Osteoblast (primary cell): ENCODE data around the gene ATP2B2. TPM values are rescaled to one million over a fixed set of nuclear protein-coding genes. Genes with fewer than 3 reads are reported as not detected.
A peak's percentile ranks its signal among the peaks of the same experiment; 100 is the strongest.

ENCODE experiments used
- DNase-seq: peaks from one replicate; pipeline ENCODE4 v3.0.0; 2011; ENCODE audit warnings: low spot score, mixed read lengths; ENCODE audit not compliant: insufficient read length; ENCODE audit errors: missing footprints
- H2AFZ ChIP-seq: 2 replicates; pipeline ENCODE4 v1.6.0; 2011; ENCODE audit warnings: mild to moderate bottlenecking, low read length
- H3K27ac ChIP-seq: 2 replicates; pipeline ENCODE4 v1.5.1; 2011; ENCODE audit warnings: mild to moderate bottlenecking, low read depth, low read length, moderate library complexity
- H3K27me3 ChIP-seq: 2 replicates; pipeline ENCODE4 v1.6.0; 2012; ENCODE audit warnings: mild to moderate bottlenecking, control low read depth, inconsistent platforms, low read length, moderate library complexity; ENCODE audit not compliant: insufficient read depth
- H3K36me3 ChIP-seq: 2 replicates; pipeline ENCODE4 v1.5.1; 2011; ENCODE audit warnings: mild to moderate bottlenecking, low read length, control low read depth, moderate library complexity; ENCODE audit not compliant: insufficient read depth
- H3K4me1 ChIP-seq: 2 replicates; pipeline ENCODE4 v1.5.1; 2011; ENCODE audit warnings: mild to moderate bottlenecking, low read length, control low read depth, moderate library complexity; ENCODE audit not compliant: insufficient read depth
- H3K4me2 ChIP-seq: 2 replicates; pipeline ENCODE4 v1.6.0; 2011; ENCODE audit warnings: mild to moderate bottlenecking, low read length; ENCODE audit not compliant: insufficient read depth
- H3K4me3 ChIP-seq: fragments of 200-600 bp; sonication (generic); 3 replicates; pipeline ENCODE4 v1.5.1; 2012; ENCODE audit warnings: mild to moderate bottlenecking, low read length, inconsistent platforms; ENCODE audit not compliant: insufficient read depth
- H3K79me2 ChIP-seq: 2 replicates; pipeline ENCODE4 v1.6.0; 2012; ENCODE audit warnings: mild to moderate bottlenecking, low read length, control low read depth, inconsistent platforms; ENCODE audit not compliant: insufficient read depth
- H3K9me3 ChIP-seq: 2 replicates; pipeline ENCODE4 v1.5.1; 2011; ENCODE audit warnings: low read depth, low read length, control low read depth
- H4K20me1 ChIP-seq: 2 replicates; pipeline ENCODE4 v1.6.0; 2012; ENCODE audit warnings: mild to moderate bottlenecking, low read length, control low read depth; ENCODE audit not compliant: insufficient read depth
- CTCF ChIP-seq: IDR thresholded peaks from 2 replicates; pipeline ENCODE4 v1.5.1; 2011; ENCODE audit warnings: mild to moderate bottlenecking, low read depth, low read length, moderate library complexity; ENCODE audit errors: extremely low read depth
- total RNA-seq: library from RNA; depleted of rRNA; stranded (reverse); fragments of >200 nt; gene quantifications from 2 replicates; pipeline ENCODE4 v1.2.3, GENCODE V29; 2012

Gene ATP2B2
- total RNA-seq, 1 donor, result not detected

GRCh38 chr3:10497439-10497838 lies 7.9 kb downstream of the ATP2B2 start:
- H2AFZ ChIP-seq, result no peak overlapping the region
- no peaks in the 10 kb centered on the region for H3K4me1 ChIP-seq
- H3K27me3 ChIP-seq, result peaks cover 27% of the 10 kb centered on the region
- H3K4me2 ChIP-seq, result no peak overlapping the region
- no peak overlapping the region for H3K27ac ChIP-seq
- DNase-seq, result peak; percentile 55
- no peak for TF ChIP-seq CTCF
- no peaks in the 10 kb centered on the region for H4K20me1 ChIP-seq
- no peaks in the 10 kb centered on the region for H3K79me2 ChIP-seq
- H3K4me3 ChIP-seq, result no peak overlapping the region
- H3K36me3 ChIP-seq, result no peaks in the 10 kb centered on the region
- H3K9me3 ChIP-seq, result no peaks in the 10 kb centered on the region

- H3K27me3 ChIP-seq, result peaks cover 29% of the 10 kb centered on the region
- no peaks in the 10 kb centered on the region for H4K20me1 ChIP-seq
- peak; percentile 59 for DNase-seq
Observed at GRCh38 chr3:10496121-10496863, 9.1 kb downstream of the ATP2B2 start.

GRCh38 chr3:10495614-10496013 lies 9.8 kb downstream of the ATP2B2 start:
- no peak overlapping the region for H3K4me3 ChIP-seq
- H3K36me3 ChIP-seq, result no peaks in the 10 kb centered on the region
- no peak overlapping the region for H3K27ac ChIP-seq
- no peak overlapping the region for H2AFZ ChIP-seq
- DNase-seq, result peak; percentile 62
- H3K4me1 ChIP-seq, result no peaks in the 10 kb centered on the region
- no peaks in the 10 kb centered on the region for H3K9me3 ChIP-seq
- TF ChIP-seq CTCF, result no peak
- H3K79me2 ChIP-seq, result no peaks in the 10 kb centered on the region
- no peak overlapping the region for H3K4me2 ChIP-seq
- H4K20me1 ChIP-seq, result no peaks in the 10 kb centered on the region
- H3K27me3 ChIP-seq, result peaks cover 27% of the 10 kb centered on the region

More at GRCh38 chr3:10496121-10496863, 9.1 kb downstream of the ATP2B2 start:
- no peaks in the 10 kb centered on the region for H3K79me2 ChIP-seq
- no peak overlapping the region for H3K4me3 ChIP-seq
- TF ChIP-seq CTCF, result no peak
- no peaks in the 10 kb centered on the region for H3K9me3 ChIP-seq
- no peak overlapping the region for H2AFZ ChIP-seq
- no peaks in the 10 kb centered on the region for H3K4me1 ChIP-seq
- H3K4me2 ChIP-seq, result no peak overlapping the region
- no peak overlapping the region for H3K27ac ChIP-seq
- no peaks in the 10 kb centered on the region for H3K36me3 ChIP-seq

- Histone ChIP-seq H3K9me3 (no peaks in the 10 kb centered on the region), H2AFZ (no peak overlapping the region), H3K4me2 (no peak overlapping the region), H3K27me3 (peaks cover 23% of the 10 kb centered on the region), H3K4me1 (no peaks in the 10 kb centered on the region), H3K79me2 (no peaks in the 10 kb centered on the region), H3K27ac (no peak overlapping the region), H4K20me1 (no peaks in the 10 kb centered on the region), H3K4me3 (no peak overlapping the region), H3K36me3 (no peaks in the 10 kb centered on the region)
- peak; percentile 37 for DNase-seq
- no peak for TF ChIP-seq CTCF
Observed at GRCh38 chr3:10495003-10495402, 10.4 kb downstream of the ATP2B2 start.
